Esophagus muscularis mucosa (tissue), 4 donors: ENCODE measurements around the gene TLCD2. TPM values are rescaled to one million over a fixed set of nuclear protein-coding genes. Genes with fewer than 3 reads are reported as not detected.

ENCODE experiments used
- DNase-seq: peaks from one replicate; pipeline ENCODE4 v3.0.0-alpha.2; 2017; ENCODE audit errors: extremely low spot score
- H3K27ac ChIP-seq, 4 donors: fragments of 200-600 bp; sonication (generic); replicated peaks in 1 of 4; 1 replicate in 3 of 4; 2 replicates in 1 of 4; pipeline ENCODE4 v1.5.1; 2016 to 2019; ENCODE audit warnings: mild to moderate bottlenecking in 1 of 4
- H3K27me3 ChIP-seq, 4 donors: fragments of 200-600 bp; sonication (generic); one replicate each; pipeline versions ENCODE4 v1.5.1 to v1.6.0; 2016 to 2019
- H3K36me3 ChIP-seq, 4 donors: fragments of 200-600 bp; sonication (generic); one replicate each; pipeline ENCODE4 v1.5.1; 2016 to 2019
- H3K4me1 ChIP-seq, 4 donors: fragments of 200-600 bp; sonication (generic); one replicate each; pipeline ENCODE4 v1.5.1; 2016 to 2019
- H3K4me3 ChIP-seq, 4 donors: fragments of 200-600 bp; sonication (generic); 1 replicate in 2 of 4; 2 replicates in 2 of 4; pipeline ENCODE4 v1.5.1; 2016 to 2019; ENCODE audit warnings: mild to moderate bottlenecking in 4 of 4, moderate library complexity in 1 of 4
- H3K9me3 ChIP-seq, 4 donors: fragments of 200-600 bp; sonication (generic); 1 replicate in 3 of 4; 2 replicates in 1 of 4; pipeline ENCODE4 v1.5.1; 2016 to 2019
- CTCF ChIP-seq, 3 experiments: fragments of 200-600 bp in 2 of 3; fragments of 450-650 bp in 1 of 3; sonication (generic) in 2 of 3; IDR thresholded peaks; one replicate each; pipeline ENCODE4 v1.5.1; 2017 to 2019; ENCODE audit warnings: antibody characterized with exemption in 3 of 3, mild to moderate bottlenecking in 2 of 3, moderate library complexity in 1 of 3
- EP300 ChIP-seq: sonication (generic); formaldehyde crosslinking; IDR thresholded peaks from one replicate; pipeline ENCODE4 v1.6.1; 2017; ENCODE audit warnings: antibody characterized with exemption
- POLR2A ChIP-seq: fragments of 450-650 bp; IDR thresholded peaks from one replicate; pipeline ENCODE4 v1.6.1; 2017; ENCODE audit warnings: antibody characterized with exemption, moderate library complexity, mild to moderate bottlenecking, low read depth
- POLR2AphosphoS5 ChIP-seq, 2 donors: sonication (generic); formaldehyde crosslinking; IDR thresholded peaks; one replicate each; pipeline ENCODE4 v1.6.1; 2017; ENCODE audit warnings: antibody characterized with exemption in 2 of 2
- WGBS: methylation state at CpG from one replicate; pipeline ENCODE4 v1.1.5; 2018; 5-methylcytosine and 5-hydroxymethylcytosine counted together
- intact Hi-C: fragments of 100-400 bp; cut with DNase I; formaldehyde crosslinking; loops from one replicate; pipeline ENCODE4 v1.15.1; 2023
- total RNA-seq, 4 donors: library from RNA; depleted of rRNA; stranded (reverse); fragments of >200 nt; gene quantifications; one replicate each; pipeline versions ENCODE4 v1.1.0 to v1.2.1, GENCODE V29; 2016

The TLCD2 gene
- total RNA-seq, 4 donors from 2014 or later = 4.6 to 7.7 (median 5.5) TPM

GRCh38 chr17:1713160-1713877 is 3.1 kb upstream of the TLCD2 start:
- WGBS = 57% methylated on average over 10 of the region's 10 CpGs
- H3K4me3 ChIP-seq = peak overlapping the region; percentile 91 to 100 (median 96)
- peak overlapping the region; percentile 99 to 100 (median 100) for H3K27ac ChIP-seq

GRCh38 chr17:1712271-1712670 is 2.1 kb upstream of the TLCD2 start:
- H3K4me1 ChIP-seq = peaks cover 47 to 67% (median 57%) of the 10 kb centered on the region in 4 donors
- peak overlapping the region; percentile 99 to 100 (median 100) for H3K27ac ChIP-seq
- H3K9me3 ChIP-seq = no peaks in the 10 kb centered on the region
- peaks cover 19 to 51% (median 29%) of the 10 kb centered on the region in 4 donors for H3K36me3 ChIP-seq
- 87% methylated on average over 8 of the region's 8 CpGs for WGBS
- no peak for TF ChIP-seq POLR2AphosphoS5 (IDR thresholded peaks at IDR 0.05)
- no peak for TF ChIP-seq EP300
- no peak for TF ChIP-seq CTCF (IDR thresholded peaks at IDR 0.05)
- no peaks in the 10 kb centered on the region for H3K27me3 ChIP-seq
- DNase-seq = no peak
- no peak overlapping the region for H3K4me3 ChIP-seq
- intact Hi-C loops = loop anchor here (10.0 kb wide), 1 partner anchor 147 kb away; the partner anchor contains the start of gene PITPNA

More at GRCh38 chr17:1713160-1713877, 3.1 kb upstream of the TLCD2 start:
- Histone ChIP-seq H3K27me3 (no peaks in the 10 kb centered on the region), H3K36me3 (peaks cover 19 to 42% (median 27%) of the 10 kb centered on the region in 4 donors), H3K9me3 (no peaks in the 10 kb centered on the region), H3K4me1 (peaks cover 56 to 77% (median 67%) of the 10 kb centered on the region in 4 donors)
- DNase-seq = no peak
- intact Hi-C loops = loop anchor here (10.0 kb wide), 1 partner anchor 149 kb away; the partner anchor contains the start of gene PITPNA
- TF ChIP-seq EP300 = no peak
- no peak for TF ChIP-seq CTCF (IDR thresholded peaks at IDR 0.05)
- no peak for TF ChIP-seq POLR2AphosphoS5 (IDR thresholded peaks at IDR 0.05)
- no peak for TF ChIP-seq POLR2A

GRCh38 chr17:1711804-1712203 is 1.6 kb upstream of the TLCD2 start:
- peaks cover 19 to 53% (median 29%) of the 10 kb centered on the region in 4 donors for H3K36me3 ChIP-seq
- H3K4me1 ChIP-seq = peaks cover 47 to 66% (median 57%) of the 10 kb centered on the region in 4 donors
- no peak overlapping the region for H3K4me3 ChIP-seq
- no peaks in the 10 kb centered on the region for H3K9me3 ChIP-seq
- H3K27me3 ChIP-seq = no peaks in the 10 kb centered on the region
- 69% methylated on average over 4 of the region's 4 CpGs for WGBS
- TF ChIP-seq CTCF (IDR thresholded peaks at IDR 0.05) (no peak), POLR2AphosphoS5 (IDR thresholded peaks at IDR 0.05) (no peak), POLR2A (no peak), EP300 (no peak)
- DNase-seq = no peak
- intact Hi-C loops = loop anchor here (10.0 kb wide), 1 partner anchor 147 kb away; the partner anchor contains the start of gene PITPNA
- H3K27ac ChIP-seq = peak overlapping the region; percentile 75 to 100 (median 100)

GRCh38 chr17:1710807-1711553 is 803 bp upstream of the TLCD2 start:
- peak overlapping the region; percentile 68 to 84 (median 80) for H3K4me3 ChIP-seq

More at GRCh38 chr17:1710807-1711553, 803 bp upstream of the TLCD2 start:
- 36% methylated on average over 11 of the region's 14 CpGs for WGBS
- peak overlapping the region; percentile 75 to 99 (median 83) for H3K27ac ChIP-seq
- peaks cover 19 to 53% (median 29%) of the 10 kb centered on the region in 4 donors for H3K36me3 ChIP-seq
- H3K4me1 ChIP-seq = peaks cover 47 to 66% (median 57%) of the 10 kb centered on the region in 4 donors
- no peak for TF ChIP-seq CTCF (IDR thresholded peaks at IDR 0.05)
- no peak for TF ChIP-seq EP300
- no peak for TF ChIP-seq POLR2AphosphoS5 (IDR thresholded peaks at IDR 0.05)
- no peak for TF ChIP-seq POLR2A
- DNase-seq = no peak
- intact Hi-C loops = loop anchor here (10.0 kb wide), 1 partner anchor 146 kb away; the partner anchor contains the start of gene PITPNA
- no peaks in the 10 kb centered on the region for H3K27me3 ChIP-seq
- no peaks in the 10 kb centered on the region for H3K9me3 ChIP-seq
